Stimulated activated CD4-positive, alpha-beta T cell treated with anti-CD3 and anti-CD28 coated beads, Interleukin-15, amount 100 ng/mL, for 24 hours (primary cell): ENCODE results near the gene SNAPC3.
A peak's percentile ranks its signal among the peaks of the same experiment; 100 is the strongest.
"Not testable (repeated sequence)": the region's sequence is repeated elsewhere in the genome, so short reads cannot be mapped to it uniquely, and the experiment has no call there.

Source experiments
- DNase-seq: peaks from one replicate; pipeline ENCODE4 v3.0.0-alpha.2; 2020

SNAPC3 gene

GRCh38 chr9:15422372-15423230, at the start of gene SNAPC3:
SNAPC3 (plus strand) TSS chr9:15422876; CDS start chr9:15422880, 4 bp downstream.
- peak; percentile 95 for DNase-seq

- no peak for DNase-seq
Measured at GRCh38 chr9:15373881-15374280, 48.8 kb upstream of the SNAPC3 start.

GRCh38 chr9:15374310-15374709, 48.4 kb upstream of the SNAPC3 start:
- no peak for DNase-seq

GRCh38 chr9:15374825-15375224, 47.9 kb upstream of the SNAPC3 start:
- no peak for DNase-seq

GRCh38 chr9:15377625-15378540, 44.8 kb upstream of the SNAPC3 start:
- no peak for DNase-seq

- not testable (repeated sequence) for DNase-seq
Measured at GRCh38 chr9:15379317-15379716, 43.4 kb upstream of the SNAPC3 start.

GRCh38 chr9:15379888-15380287, 42.8 kb upstream of the SNAPC3 start:
- DNase-seq: not testable (repeated sequence)

- DNase-seq: no peak
Measured at GRCh38 chr9:15381491-15381890, 41.2 kb upstream of the SNAPC3 start.

- DNase-seq: no peak
Measured at GRCh38 chr9:15386465-15386864, 36.2 kb upstream of the SNAPC3 start.

GRCh38 chr9:15389173-15389572, 33.5 kb upstream of the SNAPC3 start:
- no peak for DNase-seq

GRCh38 chr9:15389631-15390030, 33.0 kb upstream of the SNAPC3 start:
- DNase-seq: no peak

GRCh38 chr9:15390201-15390600, 32.5 kb upstream of the SNAPC3 start:
- DNase-seq: no peak

- DNase-seq: no peak
Measured at GRCh38 chr9:15392363-15392762, 30.3 kb upstream of the SNAPC3 start.

GRCh38 chr9:15400281-15400941, 22.3 kb upstream of the SNAPC3 start:
- no peak for DNase-seq

- DNase-seq: no peak
Measured at GRCh38 chr9:15401266-15401665, 21.4 kb upstream of the SNAPC3 start.

GRCh38 chr9:15403155-15403554, 19.5 kb upstream of the SNAPC3 start:
- peak; percentile 8 for DNase-seq

- no peak for DNase-seq
Measured at GRCh38 chr9:15404171-15404570, 18.5 kb upstream of the SNAPC3 start.

- DNase-seq: peak; percentile 47
Measured at GRCh38 chr9:15416880-15417279, 5.8 kb upstream of the SNAPC3 start.

GRCh38 chr9:15417626-15418025, 5.0 kb upstream of the SNAPC3 start:
- no peak for DNase-seq

- no peak for DNase-seq
Measured at GRCh38 chr9:15420796-15421195, 1.9 kb upstream of the SNAPC3 start.

- DNase-seq: no peak
Measured at GRCh38 chr9:15421532-15421931, 1.1 kb upstream of the SNAPC3 start.

GRCh38 chr9:15421990-15422371, 695 bp upstream of the SNAPC3 start:
- DNase-seq: no peak
